Measurements from ENCODE around the gene FMNL3. TPM values are rescaled to one million over a fixed set of nuclear protein-coding genes. Genes with fewer than 3 reads are reported as not detected.

Gene FMNL3
- total and polyA plus RNA-seq, 2 of the 8 experiments (the other 6 are each of a cell fraction or from before 2014, with no cell fraction given), result 8.6 to 29.0 TPM

- TF ChIP-seq TAF7 (optimal IDR thresholded peaks at IDR 0.05; ENCODE audit: borderline replicate concordance, low read depth, low read length), result no peak
- no peak for TF ChIP-seq SRF (IDR thresholded peaks at IDR 0.05; ENCODE audit: low read depth, low read length)
- TF ChIP-seq TBP (IDR thresholded peaks at IDR 0.05; ENCODE audit: low read depth, low read length), result no peak
- TF ChIP-seq CEBPB (IDR thresholded peaks at IDR 0.05; ENCODE audit: low read depth, low read length), result no peak
- no peak for TF ChIP-seq ASH2L (IDR thresholded peaks at IDR 0.05; ENCODE audit: low read length)
- TF ChIP-seq, protein P1, sequence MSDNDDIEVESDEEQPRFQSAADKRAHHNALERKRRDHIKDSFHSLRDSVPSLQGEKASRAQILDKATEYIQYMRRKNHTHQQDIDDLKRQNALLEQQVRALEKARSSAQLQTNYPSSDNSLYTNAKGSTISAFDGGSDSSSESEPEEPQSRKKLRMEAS (IDR thresholded peaks at IDR 0.05), result no peak
These were observed 60.1 kb downstream of the FMNL3 start (continued) for GRCh38 chr12:49646871-49647654.

Data from H1 (cell line).